Loucy (cell line): Measurements from ENCODE around the gene HSP90AB1.

Source experiments
- H2AFZ ChIP-seq: fragments of 200-600 bp; sonication (generic); 2 replicates; pipeline ENCODE4 v1.6.0; 2016; ENCODE audit warnings: antibody characterized with exemption, mild to moderate bottlenecking, low read length, moderate library complexity
- H3F3A ChIP-seq: fragments of 200-600 bp; 2 replicates; pipeline ENCODE4 v1.6.0; 2016; ENCODE audit warnings: antibody characterized with exemption, low read depth, mild to moderate bottlenecking
- H3K27me3 ChIP-seq: fragments of 200-600 bp; sonication (generic); 2 replicates; pipeline ENCODE4 v1.6.1; 2014; ENCODE audit warnings: low read length, mild to moderate bottlenecking; ENCODE audit not compliant: insufficient read depth, poor library complexity, severe bottlenecking
- H3K36me3 ChIP-seq: fragments of 200-600 bp; sonication (generic); 2 replicates; pipeline ENCODE4 v1.6.1; 2016; ENCODE audit warnings: low read length; ENCODE audit not compliant: insufficient read depth
- H3K4me1 ChIP-seq: fragments of 200-600 bp; sonication (generic); 2 replicates; pipeline ENCODE4 v1.5.1; 2014; ENCODE audit warnings: low read length, mild to moderate bottlenecking; ENCODE audit not compliant: insufficient read depth, poor library complexity, severe bottlenecking
- H3K4me2 ChIP-seq: fragments of 200-600 bp; sonication (generic); 2 replicates; pipeline ENCODE4 v1.6.0; 2014; ENCODE audit warnings: antibody characterized with exemption, low read length, low read depth, mild to moderate bottlenecking; ENCODE audit not compliant: poor library complexity, severe bottlenecking
- H3K4me3 ChIP-seq: fragments of 200-600 bp; sonication (generic); 2 replicates; pipeline ENCODE4 v1.5.1; 2014; ENCODE audit warnings: low read length, mild to moderate bottlenecking, mixed read lengths; ENCODE audit not compliant: poor library complexity, severe bottlenecking
- H3K79me2 ChIP-seq: fragments of 200-600 bp; sonication (generic); 2 replicates; pipeline ENCODE4 v1.6.1; 2014; ENCODE audit warnings: low read length; ENCODE audit not compliant: insufficient read depth
- H3K9ac ChIP-seq: fragments of 200-600 bp; sonication (generic); 2 replicates; pipeline ENCODE4 v1.6.0; 2014; ENCODE audit warnings: mild to moderate bottlenecking, low read depth, low read length, moderate library complexity; ENCODE audit not compliant: poor library complexity, severe bottlenecking
- H3K9me2 ChIP-seq: fragments of 200-600 bp; sonication (generic); replicated peaks from 2 replicates; pipeline ENCODE4 v1.6.1; 2016; ENCODE audit warnings: low read depth, low read length, mixed read lengths
- H3K9me3 ChIP-seq: fragments of 200-600 bp; sonication (generic); 2 replicates; pipeline ENCODE4 v1.6.1; 2014; ENCODE audit warnings: mild to moderate bottlenecking, antibody characterized with exemption, low read length, low read depth; ENCODE audit not compliant: insufficient read depth
- H4K20me1 ChIP-seq: fragments of 200-600 bp; sonication (generic); 2 replicates; pipeline ENCODE4 v1.6.0; 2014; ENCODE audit warnings: antibody characterized with exemption, low read length, mild to moderate bottlenecking; ENCODE audit not compliant: insufficient read depth, poor library complexity, severe bottlenecking
- EZH2phosphoT487 ChIP-seq: fragments of 200-600 bp; IDR thresholded peaks from 2 replicates; pipeline ENCODE4 v1.6.1; 2018; ENCODE audit warnings: antibody characterized with exemption, mild to moderate bottlenecking, moderate library complexity, borderline replicate concordance
- TF ChIP-seq, protein P1 (sequence below): fragments of 200-600 bp; sonication (generic); conservative IDR thresholded peaks from 2 replicates; pipeline ENCODE4 v1.5.1; 2014; ENCODE audit warnings: mild to moderate bottlenecking, antibody characterized with exemption, low read length

HSP90AB1 gene

DNA sequence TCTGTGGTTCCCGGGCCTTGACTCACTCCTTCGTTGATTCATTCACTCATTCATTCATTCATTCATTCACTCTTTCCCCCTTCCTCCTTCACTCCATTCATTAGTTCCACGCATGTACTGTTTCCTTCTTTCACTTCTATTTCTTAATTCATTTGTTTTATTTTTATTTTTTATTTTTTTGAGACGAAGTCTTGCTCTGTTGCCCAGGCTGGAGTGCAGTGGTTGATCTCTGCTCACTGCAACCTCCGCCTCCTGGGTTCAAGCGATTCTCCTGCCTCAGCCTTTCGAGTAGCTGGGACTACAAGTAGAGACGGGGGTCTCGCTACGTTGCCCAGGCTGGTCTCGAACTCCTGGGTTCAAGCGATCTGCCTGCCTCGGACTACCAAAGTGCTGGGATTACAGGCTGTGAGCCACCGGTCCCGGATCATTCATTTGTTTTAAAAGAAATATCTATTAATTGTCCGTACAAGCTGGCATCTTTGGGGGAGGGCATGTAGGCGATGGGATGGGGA lies 18.9 kb downstream of the HSP90AB1 start:
- H3K36me3 ChIP-seq: no peaks in the 10 kb centered on the region
- 0 out of 2 replicates have a peak overlapping the region, but pooled peaks have one; percentile 85 for H2AFZ ChIP-seq
- no peaks in the 10 kb centered on the region for H3K27me3 ChIP-seq
- H3K9ac ChIP-seq: no peak overlapping the region
- no peaks in the 10 kb centered on the region for H3F3A ChIP-seq
- H3K4me1 ChIP-seq: peaks cover 45% of the 10 kb centered on the region
- peaks cover 18% of the 10 kb centered on the region for H4K20me1 ChIP-seq
- peak overlapping the region; percentile 93 for H3K4me2 ChIP-seq
- no peaks in the 10 kb centered on the region for H3K9me3 ChIP-seq
- no peak for TF ChIP-seq EZH2phosphoT487
- TF ChIP-seq, protein P1, sequence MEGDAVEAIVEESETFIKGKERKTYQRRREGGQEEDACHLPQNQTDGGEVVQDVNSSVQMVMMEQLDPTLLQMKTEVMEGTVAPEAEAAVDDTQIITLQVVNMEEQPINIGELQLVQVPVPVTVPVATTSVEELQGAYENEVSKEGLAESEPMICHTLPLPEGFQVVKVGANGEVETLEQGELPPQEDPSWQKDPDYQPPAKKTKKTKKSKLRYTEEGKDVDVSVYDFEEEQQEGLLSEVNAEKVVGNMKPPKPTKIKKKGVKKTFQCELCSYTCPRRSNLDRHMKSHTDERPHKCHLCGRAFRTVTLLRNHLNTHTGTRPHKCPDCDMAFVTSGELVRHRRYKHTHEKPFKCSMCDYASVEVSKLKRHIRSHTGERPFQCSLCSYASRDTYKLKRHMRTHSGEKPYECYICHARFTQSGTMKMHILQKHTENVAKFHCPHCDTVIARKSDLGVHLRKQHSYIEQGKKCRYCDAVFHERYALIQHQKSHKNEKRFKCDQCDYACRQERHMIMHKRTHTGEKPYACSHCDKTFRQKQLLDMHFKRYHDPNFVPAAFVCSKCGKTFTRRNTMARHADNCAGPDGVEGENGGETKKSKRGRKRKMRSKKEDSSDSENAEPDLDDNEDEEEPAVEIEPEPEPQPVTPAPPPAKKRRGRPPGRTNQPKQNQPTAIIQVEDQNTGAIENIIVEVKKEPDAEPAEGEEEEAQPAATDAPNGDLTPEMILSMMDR: no peak
- H3K79me2 ChIP-seq: peaks cover 36% of the 10 kb centered on the region
- H3K9me2 ChIP-seq: no peaks in the 10 kb centered on the region
- peak overlapping the region; percentile 85 for H3K4me3 ChIP-seq

DNA sequence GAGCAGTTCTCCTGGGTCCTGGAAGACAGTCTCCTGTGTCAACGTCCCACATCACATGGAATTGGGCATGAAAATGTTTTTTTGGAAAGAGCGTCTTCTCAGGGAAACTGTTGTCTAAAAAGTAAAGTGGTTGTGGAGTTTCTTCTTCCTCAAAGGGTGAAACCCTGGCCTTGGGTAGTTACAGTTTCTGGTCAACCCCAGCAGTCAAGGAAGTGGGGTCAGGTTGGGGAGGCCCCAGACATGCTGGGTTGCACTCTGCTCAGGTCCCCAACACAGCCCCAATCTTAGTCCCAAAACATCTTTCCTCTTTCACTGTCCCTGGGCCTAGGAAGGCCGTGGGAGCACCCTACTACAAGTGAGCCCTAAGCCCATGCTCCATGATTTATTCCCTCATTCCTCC lies 19.4 kb downstream of the HSP90AB1 start:
- H3K9me2 ChIP-seq: no peaks in the 10 kb centered on the region
- H3F3A ChIP-seq: no peaks in the 10 kb centered on the region
- peaks cover 36% of the 10 kb centered on the region for H3K79me2 ChIP-seq
- H3K9ac ChIP-seq: no peak overlapping the region
- no peaks in the 10 kb centered on the region for H3K9me3 ChIP-seq
- TF ChIP-seq, protein P1: no peak
- no peak for TF ChIP-seq EZH2phosphoT487
- peaks cover 45% of the 10 kb centered on the region for H3K4me1 ChIP-seq
- H3K27me3 ChIP-seq: no peaks in the 10 kb centered on the region
- no peak overlapping the region for H2AFZ ChIP-seq
- H4K20me1 ChIP-seq: peaks cover 18% of the 10 kb centered on the region
- no peaks in the 10 kb centered on the region for H3K36me3 ChIP-seq
- H3K4me2 ChIP-seq: no peak overlapping the region
- H3K4me3 ChIP-seq: no peak overlapping the region

DNA sequence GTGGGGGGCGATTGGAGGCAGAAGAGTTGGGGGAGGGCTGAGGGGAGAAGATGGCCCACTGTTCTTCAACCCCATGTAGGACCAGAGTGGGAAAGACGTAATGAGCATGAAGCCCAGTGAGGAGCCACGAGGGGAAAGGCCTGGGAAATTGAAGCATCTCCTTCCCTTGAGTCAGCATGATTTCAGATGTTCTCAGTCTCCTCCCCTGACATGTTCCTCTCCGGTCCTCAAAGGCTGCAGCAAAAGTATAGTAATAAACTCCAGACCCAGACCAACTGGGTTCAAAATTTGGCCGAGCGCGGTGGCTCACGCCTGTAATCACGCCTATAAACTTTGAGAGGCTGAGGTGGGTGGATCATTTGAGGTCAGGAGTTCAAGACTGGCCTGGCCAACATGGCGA lies 20.4 kb downstream of the HSP90AB1 start:
- H3K9me2 ChIP-seq: no peaks in the 10 kb centered on the region
- TF ChIP-seq, protein P1: no peak
- TF ChIP-seq EZH2phosphoT487: no peak
- H3F3A ChIP-seq: no peaks in the 10 kb centered on the region
- H3K4me3 ChIP-seq: no peak overlapping the region
- H2AFZ ChIP-seq: no peak overlapping the region
- H4K20me1 ChIP-seq: peaks cover 13% of the 10 kb centered on the region
- no peaks in the 10 kb centered on the region for H3K36me3 ChIP-seq
- H3K4me1 ChIP-seq: peaks cover 37% of the 10 kb centered on the region
- H3K9ac ChIP-seq: no peak overlapping the region
- no peaks in the 10 kb centered on the region for H3K9me3 ChIP-seq
- H3K27me3 ChIP-seq: no peaks in the 10 kb centered on the region
- peaks cover 30% of the 10 kb centered on the region for H3K79me2 ChIP-seq
- no peak overlapping the region for H3K4me2 ChIP-seq
